Right lobe of liver (tissue), 4 donors: ENCODE data around the gene BORCS8.

Source experiments
- CTCF ChIP-seq, 4 donors: fragments of 200-600 bp in 3 of 4; fragments of 450-650 bp in 1 of 4; IDR thresholded peaks; one replicate each; pipeline versions ENCODE4 v1.5.1 to v1.8.0; 2016 to 2022; ENCODE audit warnings: antibody characterized with exemption in 4 of 4, mild to moderate bottlenecking in 2 of 4
- POLR2A ChIP-seq: fragments of 450-650 bp; IDR thresholded peaks from one replicate; pipeline ENCODE4 v1.6.1; 2017; ENCODE audit warnings: antibody characterized with exemption, mild to moderate bottlenecking
- donor health status: DM: no; HTN: no; CAD: no.
- donor health status: DM: no; HTN: no; CAD: no.
- donor health status: DM: no; HTN: yes; CAD: no.

DNA sequence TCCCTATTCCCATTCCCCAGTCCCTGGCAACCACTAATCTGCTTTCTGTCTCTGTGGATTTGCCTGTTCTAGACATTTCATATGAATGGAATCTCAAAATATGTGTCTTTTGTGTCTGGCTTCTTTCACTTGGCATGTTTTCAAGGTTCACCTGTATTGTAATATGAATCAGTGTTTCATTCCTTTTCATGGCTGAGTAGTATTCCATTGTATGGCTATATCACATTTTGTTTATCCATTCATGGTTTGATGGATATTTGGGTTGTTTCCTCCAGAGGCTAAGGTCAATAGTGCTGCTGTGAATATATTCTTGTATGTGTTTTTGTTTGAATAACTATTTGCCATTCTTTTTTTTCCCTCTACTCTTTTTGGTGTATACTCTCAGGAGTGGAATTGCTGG lies 44.2 kb upstream of the BORCS8 start:
- TF ChIP-seq CTCF (IDR thresholded peaks at IDR 0.05), result no peak
- TF ChIP-seq POLR2A, result no peak
